Head of caudate nucleus (tissue), 42 donors: ENCODE data around the gene PTCSC3.
A peak's percentile ranks its signal among the peaks of the same experiment; 100 is the strongest.

Experiments
- DNase-seq, 42 donors: peaks; one replicate each; pipeline versions ENCODE4 v3.0.0 to v3.0.0-alpha.2; 2020 to 2021; ENCODE audit warnings: mixed read lengths in 7 of 42
- intact Hi-C: fragments of 100-400 bp; cut with DNase I; formaldehyde crosslinking; loops from one replicate; pipeline ENCODE4 v1.15.0; 2022

The PTCSC3 gene

DNA sequence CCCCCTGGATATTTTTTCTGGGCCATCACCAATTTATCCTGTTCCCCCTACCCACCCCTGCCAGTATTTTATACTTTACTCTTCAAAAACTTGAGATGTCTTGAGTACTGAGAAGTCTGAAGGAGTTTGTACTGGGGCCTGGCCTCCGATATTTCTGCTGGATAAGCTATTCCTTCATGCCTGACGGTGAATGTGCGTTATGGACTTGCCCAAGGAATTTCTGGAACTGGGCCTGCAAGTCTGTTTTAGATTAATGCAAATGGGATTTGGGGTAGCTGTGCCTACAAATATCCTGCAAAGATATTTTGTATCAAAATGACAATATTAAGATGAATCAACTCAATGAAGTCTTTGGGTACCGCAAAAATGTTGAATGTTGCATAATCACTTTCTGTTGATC is at the start of gene PTCSC3:
TSS of gene PTCSC3 (minus strand) at position 199 of the 400 bp plus-strand sequence.
- intact Hi-C loops: no loop called here
- DNase-seq: no peak

DNA sequence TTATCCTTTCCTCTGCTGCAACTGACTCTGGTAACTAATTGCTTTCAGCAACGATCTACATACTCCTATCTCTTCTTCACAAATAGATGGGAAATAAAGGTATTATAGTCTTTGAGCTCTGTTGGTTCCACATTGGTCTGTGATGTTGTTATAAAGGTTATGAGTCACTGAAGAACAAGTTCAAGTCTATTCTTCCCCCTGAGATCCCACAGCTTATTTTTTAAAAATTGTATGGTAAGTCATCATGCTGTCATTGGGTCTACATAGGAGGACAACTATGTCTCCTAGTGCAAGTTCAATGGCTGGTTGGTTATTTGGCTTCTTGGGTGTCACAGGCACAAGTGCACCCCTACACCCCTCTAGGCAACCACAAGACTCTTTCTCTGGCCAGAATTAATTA is 49.6 kb upstream of the PTCSC3 start:
- DNase-seq: no peak
- intact Hi-C loops: no loop called here

- DNase-seq: no peak
- intact Hi-C loops: no loop called here
Measured at GRCh38 chr14:36224176-36224575, 47.7 kb upstream of the PTCSC3 start.

- intact Hi-C loops: no loop called here
- DNase-seq: no peak
Measured at GRCh38 chr14:36223558-36223957, 47.0 kb upstream of the PTCSC3 start.

DNA sequence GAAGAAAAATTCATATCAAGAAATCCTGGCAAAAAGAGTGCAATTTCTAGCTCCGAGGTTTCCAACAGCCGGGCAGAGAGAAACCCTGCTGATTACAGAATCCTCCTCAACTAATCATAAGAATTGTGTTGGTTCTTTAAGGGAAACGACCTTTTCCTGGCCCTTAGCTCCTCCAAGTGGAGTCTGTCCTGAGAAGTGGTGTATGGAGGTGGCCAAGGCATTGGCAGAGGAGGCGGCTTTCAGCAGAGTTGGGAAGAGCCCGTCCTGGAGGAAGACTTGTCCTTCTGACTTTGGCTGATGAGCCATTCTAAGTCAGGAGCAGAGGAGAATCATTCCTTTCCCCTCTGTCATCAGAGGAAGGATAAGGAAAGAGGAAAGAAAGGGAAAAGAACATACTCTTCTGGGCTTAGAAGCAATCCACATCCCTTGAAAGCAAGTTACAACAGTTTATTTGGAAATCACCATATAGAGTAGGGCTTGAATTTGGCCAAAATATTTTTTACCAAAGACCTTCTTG is 46.5 kb upstream of the PTCSC3 start:
- DNase-seq: no peak
- intact Hi-C loops: no loop called here

DNA sequence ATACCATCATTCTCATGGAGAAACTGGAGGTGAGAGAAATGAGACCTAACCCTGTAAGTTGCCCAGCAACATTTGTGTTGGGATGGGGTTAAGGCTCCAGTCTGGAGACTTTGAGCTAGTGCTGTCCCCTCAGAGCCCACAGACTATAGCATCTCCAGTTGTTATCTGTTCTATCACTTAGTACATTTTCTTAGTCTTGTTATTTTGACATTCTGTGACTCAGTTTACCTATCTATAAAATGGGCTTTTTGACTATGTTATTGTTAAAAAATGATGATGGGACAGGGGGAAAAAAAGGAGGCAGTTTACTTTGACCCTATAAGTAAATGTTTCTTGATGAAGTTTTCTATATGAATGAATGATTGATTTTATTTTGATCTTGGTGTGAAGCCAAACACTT is 45.8 kb upstream of the PTCSC3 start:
- DNase-seq: no peak
- intact Hi-C loops: no loop called here

- peak in 3 of 42 donors; percentile 8 to 35 (median 16) for DNase-seq
- intact Hi-C loops: no loop called here
Measured at GRCh38 chr14:36221112-36221511, 44.6 kb upstream of the PTCSC3 start.

GRCh38 chr14:36217732-36218131 is 41.2 kb upstream of the PTCSC3 start:
- intact Hi-C loops: no loop called here
- DNase-seq: no peak

DNA sequence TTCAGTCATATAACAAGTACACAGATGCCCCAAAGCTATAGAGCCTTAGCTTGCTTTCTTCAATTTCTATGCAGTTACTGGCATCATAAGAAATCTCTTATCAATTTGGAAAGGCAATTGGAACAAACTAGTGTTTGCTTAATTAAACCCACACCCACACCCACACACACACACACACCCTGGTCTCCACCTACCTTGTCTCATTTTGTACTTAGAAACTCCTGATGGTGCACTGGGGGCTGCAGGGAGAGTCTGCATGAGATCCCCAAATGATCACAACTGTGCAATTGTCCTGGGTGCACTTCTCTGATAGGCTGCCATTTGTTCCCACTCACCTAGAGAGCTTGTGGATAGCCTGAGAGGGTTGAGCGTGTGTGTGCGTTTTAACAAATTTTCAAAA is 40.5 kb upstream of the PTCSC3 start:
- intact Hi-C loops: no loop called here
- no peak for DNase-seq

GRCh38 chr14:36215217-36215598 is 38.7 kb upstream of the PTCSC3 start:
- intact Hi-C loops: no loop called here
- DNase-seq: no peak

DNA sequence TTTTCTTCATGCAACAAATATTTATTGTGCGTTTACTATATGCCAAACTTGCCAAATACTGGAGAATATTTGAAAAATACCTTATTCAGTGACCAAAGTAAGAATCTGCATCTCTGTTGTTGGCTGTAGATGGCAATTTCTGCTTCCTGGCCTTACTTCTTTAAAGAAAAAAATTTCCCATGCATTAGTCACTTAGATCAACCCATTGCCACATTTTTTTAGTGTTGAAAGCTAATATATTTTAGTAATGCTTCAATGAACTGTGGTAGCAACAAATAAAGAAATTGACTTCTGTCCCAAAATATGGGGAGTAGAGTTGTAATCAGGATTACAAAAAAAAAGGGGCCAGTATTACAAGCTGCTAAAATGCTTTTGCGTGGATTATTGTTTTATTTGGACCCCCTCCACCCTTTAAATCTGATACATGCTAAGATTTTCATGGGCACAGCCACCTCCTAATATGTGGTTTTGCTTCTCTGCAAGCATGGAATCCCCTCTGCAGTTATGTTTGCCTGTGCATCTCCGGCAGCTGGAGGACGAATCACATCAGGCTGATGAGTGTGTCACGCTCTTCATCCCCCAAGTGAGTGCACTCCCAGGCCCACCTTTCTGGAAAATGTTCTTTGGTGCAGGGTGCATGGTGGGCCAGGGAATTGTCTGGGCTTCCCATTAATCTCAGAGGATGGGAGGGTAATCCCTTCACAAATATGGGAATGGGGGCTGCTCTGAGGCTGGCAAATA is 38.1 kb upstream of the PTCSC3 start:
- intact Hi-C loops: no loop called here
- no peak for DNase-seq

GRCh38 chr14:36212987-36213386 is 36.5 kb upstream of the PTCSC3 start:
- no peak for DNase-seq
- intact Hi-C loops: no loop called here

DNA sequence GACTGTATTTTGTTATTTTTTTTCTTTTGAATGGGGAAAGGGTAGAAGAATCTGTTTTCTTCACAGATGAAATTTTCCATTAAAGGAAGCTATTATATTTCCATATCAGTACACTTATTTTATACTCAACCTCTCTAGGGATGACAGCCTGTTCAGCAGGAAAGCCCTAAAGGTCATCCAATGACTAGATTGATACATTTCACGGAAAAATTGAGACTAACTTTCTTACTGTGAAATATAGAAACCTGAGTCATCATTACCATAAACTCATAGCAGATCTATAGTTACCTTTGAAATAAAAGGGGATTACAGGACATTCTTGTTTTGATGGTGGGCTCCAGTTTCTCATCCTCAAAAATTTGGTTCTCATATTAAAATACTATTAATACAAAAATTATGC is 36.1 kb upstream of the PTCSC3 start:
- intact Hi-C loops: no loop called here
- DNase-seq: no peak

DNA sequence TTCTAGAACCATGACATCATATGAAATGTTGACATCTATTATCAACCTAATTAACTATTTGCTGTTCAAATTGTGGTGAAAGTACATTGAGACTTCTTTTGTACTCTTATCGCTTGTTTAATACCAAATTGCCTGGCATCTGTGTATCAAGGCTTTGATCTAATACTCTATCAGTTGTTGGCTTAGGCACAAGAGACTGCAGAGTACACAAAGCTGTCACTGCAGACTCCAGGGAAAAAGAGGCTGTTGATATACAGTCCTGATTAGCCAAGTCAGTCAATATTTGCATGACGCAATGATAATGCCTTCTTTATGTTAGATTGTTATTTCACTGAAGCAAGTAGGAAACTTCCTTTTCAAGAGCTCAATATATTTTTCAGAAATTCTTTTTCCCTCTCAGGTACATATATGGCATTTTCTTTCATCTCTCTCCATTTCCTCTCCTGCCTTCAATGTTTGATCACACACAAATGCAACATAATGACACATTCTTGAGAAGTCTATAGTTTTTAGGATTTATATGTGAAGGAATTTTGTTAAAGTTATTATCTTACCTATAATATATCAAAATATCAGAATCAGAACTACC is 32.3 kb upstream of the PTCSC3 start:
- intact Hi-C loops: no loop called here
- DNase-seq: no peak

DNA sequence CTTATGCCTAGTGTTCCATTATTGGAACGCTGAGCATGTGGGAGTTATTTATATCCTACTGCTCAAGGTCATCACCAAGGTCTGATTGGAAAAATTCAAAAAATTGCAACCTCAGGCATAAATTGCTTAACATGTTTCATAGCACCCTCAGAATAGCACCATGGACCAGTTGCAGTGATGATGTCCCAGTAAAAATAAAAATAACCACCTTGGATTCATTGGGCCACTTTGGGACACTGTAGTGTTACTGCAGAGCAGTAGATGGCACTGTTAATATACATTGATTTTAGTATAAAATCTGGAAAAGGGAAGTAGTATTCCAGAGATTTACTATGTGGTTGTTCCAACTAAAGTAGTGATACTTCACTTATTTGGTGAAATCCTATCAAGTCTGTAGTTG is 31.0 kb upstream of the PTCSC3 start:
- intact Hi-C loops: no loop called here
- DNase-seq: no peak

- DNase-seq: no peak
- intact Hi-C loops: no loop called here
Measured at GRCh38 chr14:36204461-36205073, 28.0 kb upstream of the PTCSC3 start.

DNA sequence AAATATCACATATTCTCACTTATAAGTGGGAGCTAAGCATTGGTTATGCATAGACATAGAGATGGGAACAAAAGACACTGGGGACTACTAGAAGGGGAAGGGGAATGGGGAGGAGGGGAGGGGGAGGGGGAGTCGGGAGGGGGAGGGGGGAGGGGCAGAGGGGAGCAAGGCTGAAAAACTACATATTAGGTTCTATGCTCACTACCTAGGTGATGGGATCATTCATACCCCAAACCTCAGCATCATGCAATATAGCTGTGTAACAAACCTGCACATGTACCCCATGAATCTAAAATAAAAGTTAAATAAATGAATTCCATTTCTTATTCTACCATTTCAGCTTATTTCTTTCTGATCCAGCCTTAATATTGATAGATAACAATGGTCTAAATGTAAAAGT is 21.9 kb upstream of the PTCSC3 start:
- intact Hi-C loops: no loop called here
- DNase-seq: no peak

GRCh38 chr14:36194663-36195062 is 18.1 kb upstream of the PTCSC3 start:
- intact Hi-C loops: no loop called here
- DNase-seq: no peak

DNA sequence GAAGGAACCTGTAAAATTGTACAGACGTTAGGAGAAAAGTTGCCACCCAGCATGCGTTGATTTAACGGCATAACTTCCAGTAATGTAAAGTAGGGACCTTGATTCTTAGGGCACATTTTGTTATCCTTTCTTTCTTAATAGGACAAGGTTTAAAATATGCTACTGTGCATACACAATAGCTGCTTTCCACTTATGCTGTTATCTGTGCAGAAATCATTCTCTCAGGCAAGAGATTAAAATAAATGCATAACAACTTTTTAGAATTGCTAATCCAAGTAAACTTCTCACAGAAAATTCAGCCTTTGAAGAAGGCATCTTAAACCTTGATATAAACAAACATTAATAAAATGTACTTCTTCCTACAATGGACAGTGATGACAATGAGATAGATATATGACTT is 16.0 kb upstream of the PTCSC3 start:
- intact Hi-C loops: no loop called here
- no peak for DNase-seq

DNA sequence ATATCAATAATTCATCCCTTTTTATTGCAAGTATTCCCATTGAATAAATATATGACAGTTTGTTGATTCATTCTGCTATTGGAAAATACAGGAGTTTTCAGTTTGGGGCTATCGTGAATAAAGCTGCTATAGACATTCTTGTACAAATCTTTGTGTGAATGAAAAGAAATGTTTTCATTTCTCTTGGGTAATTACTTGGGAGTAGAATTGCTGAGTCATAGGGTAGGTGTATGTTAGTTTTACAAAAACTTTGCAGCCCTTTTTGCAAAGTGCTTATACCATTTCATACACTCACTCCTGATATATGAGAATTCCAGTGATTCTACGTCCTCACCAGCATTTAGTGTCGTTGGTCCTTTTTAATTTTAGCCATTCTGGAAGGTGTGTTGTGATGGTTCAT is 6.9 kb upstream of the PTCSC3 start:
- no peak for DNase-seq
- intact Hi-C loops: no loop called here

- intact Hi-C loops: no loop called here
Measured at GRCh38 chr14:36181417-36181816, 4.9 kb upstream of the PTCSC3 start.

More at GRCh38 chr14:36181417-36181816, 4.9 kb upstream of the PTCSC3 start:
- no peak for DNase-seq
